T1000 (cell line): ENCODE results near the gene LUZP2.

Source experiments
- DNase-seq: peaks from one replicate; lab custom pipeline; 2025; ENCODE audit warnings: mixed read lengths; lab: John Stamatoyannopoulos, UW

LUZP2 gene

GRCh38 chr11:24496736-24497725 lies at the start of gene LUZP2:
LUZP2 (plus strand) TSS chr11:24497053.
- DNase-seq, result no peak

GRCh38 chr11:24453129-24453718 lies 43.6 kb upstream of the LUZP2 start:
- no peak for DNase-seq

- no peak for DNase-seq
Measured at GRCh38 chr11:24457985-24458384, 38.9 kb upstream of the LUZP2 start.

- no peak for DNase-seq
Measured at GRCh38 chr11:24470431-24470830, 26.4 kb upstream of the LUZP2 start.

- no peak for DNase-seq
Measured at GRCh38 chr11:24471084-24471483, 25.8 kb upstream of the LUZP2 start.

- DNase-seq, result no peak
Measured at GRCh38 chr11:24478718-24479117, 18.1 kb upstream of the LUZP2 start.

GRCh38 chr11:24489477-24489876 lies 7.4 kb upstream of the LUZP2 start:
- DNase-seq, result no peak

- no peak for DNase-seq
Measured at GRCh38 chr11:24496386-24496735, 492 bp upstream of the LUZP2 start.

- no peak for DNase-seq
Measured at GRCh38 chr11:24497831-24498230, 978 bp downstream of the LUZP2 start.

GRCh38 chr11:24502425-24502824 lies 5.6 kb downstream of the LUZP2 start:
- no peak for DNase-seq

- DNase-seq, result no peak
Measured at GRCh38 chr11:24509114-24509513, 12.3 kb downstream of the LUZP2 start.

GRCh38 chr11:24511511-24511910 lies 14.7 kb downstream of the LUZP2 start:
- DNase-seq, result no peak

GRCh38 chr11:24513479-24514218 lies 16.8 kb downstream of the LUZP2 start:
- no peak for DNase-seq

GRCh38 chr11:24514219-24514594 lies 17.4 kb downstream of the LUZP2 start:
- DNase-seq, result no peak

GRCh38 chr11:24515632-24516031 lies 18.8 kb downstream of the LUZP2 start:
- DNase-seq, result no peak

GRCh38 chr11:24516638-24517037 lies 19.8 kb downstream of the LUZP2 start:
- no peak for DNase-seq

GRCh38 chr11:24521601-24522000 lies 24.7 kb downstream of the LUZP2 start:
- DNase-seq, result no peak

- DNase-seq, result no peak
Measured at GRCh38 chr11:24524156-24524555, 27.3 kb downstream of the LUZP2 start.

- DNase-seq, result no peak
Measured at GRCh38 chr11:24531528-24531927, 34.7 kb downstream of the LUZP2 start.

- DNase-seq, result no peak
Measured at GRCh38 chr11:24543771-24544170, 46.9 kb downstream of the LUZP2 start.

GRCh38 chr11:24556693-24557092 lies 59.8 kb downstream of the LUZP2 start:
- no peak for DNase-seq

GRCh38 chr11:24559315-24559714 lies 62.5 kb downstream of the LUZP2 start:
- DNase-seq, result no peak

GRCh38 chr11:24560324-24560723 lies 63.5 kb downstream of the LUZP2 start:
- DNase-seq, result no peak
